GM18868 (cell line): ENCODE data around the gene NRXN3.

Experiments used
- ATAC-seq: cut with Tn5 transposase; IDR thresholded peaks from one replicate; pipeline ENCODE4 v1.9.1; 2021; ENCODE audit warnings: mild to moderate bottlenecking, moderate library complexity; ENCODE audit not compliant: unreplicated experiment

NRXN3 gene

DNA sequence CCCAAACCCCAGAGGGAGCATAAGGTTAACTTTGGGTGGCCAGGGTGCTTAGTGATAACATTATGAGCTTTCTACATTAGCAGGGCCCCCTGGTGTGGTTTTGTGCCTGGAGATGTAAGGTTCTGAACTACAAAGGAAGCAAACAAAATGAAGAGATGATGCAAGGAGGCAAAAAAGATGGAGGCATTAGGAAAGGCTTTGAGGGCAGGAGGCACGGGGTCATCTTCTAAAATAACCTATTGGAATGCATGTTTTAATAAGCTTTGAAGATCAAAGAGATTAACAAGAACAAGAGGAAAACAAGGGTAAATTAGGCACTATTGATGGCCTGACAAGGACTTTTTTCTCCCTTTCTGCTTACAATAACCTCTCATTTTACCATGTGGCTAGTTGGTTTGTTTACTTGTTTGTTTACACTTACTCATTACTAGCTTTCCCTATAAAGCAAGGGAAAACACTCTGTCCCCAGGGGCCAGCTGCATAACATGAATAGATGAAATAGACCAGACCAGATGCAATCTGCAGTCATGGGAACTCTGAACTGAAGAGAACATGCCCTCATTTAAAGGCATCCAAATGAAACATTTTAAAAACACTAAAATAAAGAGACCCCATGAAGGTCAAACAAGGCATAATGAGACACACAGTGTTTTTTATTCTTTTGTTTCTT, 1650.8 kb downstream of the NRXN3 start:
- no peak for ATAC-seq

DNA sequence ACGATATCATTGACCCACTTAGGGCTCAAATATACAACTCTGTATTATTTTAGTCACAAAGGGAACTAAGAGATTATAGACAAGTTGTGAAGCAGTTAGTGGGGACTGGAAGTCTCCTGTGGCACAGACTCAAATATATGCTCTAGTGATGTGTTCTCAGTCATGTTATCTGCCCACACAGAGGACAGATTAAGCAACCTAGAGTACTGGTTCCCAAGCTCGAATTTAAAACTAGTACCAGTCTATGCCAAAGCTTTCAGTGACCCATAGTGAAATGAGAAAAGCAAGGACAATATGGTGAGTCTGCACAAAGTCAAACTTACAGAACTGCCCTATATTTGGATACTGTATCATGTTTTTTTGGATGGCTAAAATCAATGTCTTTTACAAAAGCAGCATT, 1651.9 kb downstream of the NRXN3 start:
- no peak for ATAC-seq

DNA sequence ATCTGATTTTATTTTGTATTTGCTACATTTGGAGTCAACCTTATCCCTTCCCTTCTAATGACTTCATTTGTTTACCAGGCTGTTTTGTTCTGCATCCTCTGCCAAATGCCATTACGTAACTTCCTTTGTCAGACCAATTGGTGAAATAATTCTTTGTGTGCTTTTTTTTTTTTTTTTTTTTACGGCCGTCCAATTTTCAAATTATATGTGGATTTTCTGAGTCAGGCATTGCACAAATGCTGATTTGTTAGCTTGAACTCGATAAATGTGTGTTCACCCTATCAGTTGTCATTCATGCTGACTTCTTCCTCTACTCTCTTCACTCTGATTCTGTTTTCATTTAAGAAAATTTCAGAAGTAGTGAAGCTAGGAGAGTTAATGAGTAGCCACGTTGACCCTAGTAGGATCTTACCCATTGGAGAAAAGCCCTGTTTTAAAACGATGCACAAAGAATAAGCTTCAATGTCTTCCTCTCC, 1654.9 kb downstream of the NRXN3 start:
- no peak for ATAC-seq

DNA sequence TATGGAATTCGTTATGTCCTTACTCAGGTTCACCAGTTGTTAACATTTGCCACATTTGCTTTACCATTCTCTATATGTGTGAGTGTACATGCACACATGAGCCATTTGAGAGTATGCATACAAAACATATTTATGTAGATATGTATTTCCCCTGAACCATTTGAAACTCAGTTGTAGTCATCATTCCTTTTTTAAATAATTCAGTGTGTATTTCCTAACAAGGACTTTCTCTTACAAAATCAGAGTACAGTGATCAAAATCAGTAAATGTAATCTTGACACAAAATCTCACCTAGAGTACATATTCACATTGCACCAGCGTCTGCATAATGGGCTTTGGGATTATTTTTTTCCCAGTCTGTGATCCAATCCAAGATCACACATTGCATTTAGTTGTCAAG, 1656.2 kb downstream of the NRXN3 start:
- ATAC-seq, result no peak

DNA sequence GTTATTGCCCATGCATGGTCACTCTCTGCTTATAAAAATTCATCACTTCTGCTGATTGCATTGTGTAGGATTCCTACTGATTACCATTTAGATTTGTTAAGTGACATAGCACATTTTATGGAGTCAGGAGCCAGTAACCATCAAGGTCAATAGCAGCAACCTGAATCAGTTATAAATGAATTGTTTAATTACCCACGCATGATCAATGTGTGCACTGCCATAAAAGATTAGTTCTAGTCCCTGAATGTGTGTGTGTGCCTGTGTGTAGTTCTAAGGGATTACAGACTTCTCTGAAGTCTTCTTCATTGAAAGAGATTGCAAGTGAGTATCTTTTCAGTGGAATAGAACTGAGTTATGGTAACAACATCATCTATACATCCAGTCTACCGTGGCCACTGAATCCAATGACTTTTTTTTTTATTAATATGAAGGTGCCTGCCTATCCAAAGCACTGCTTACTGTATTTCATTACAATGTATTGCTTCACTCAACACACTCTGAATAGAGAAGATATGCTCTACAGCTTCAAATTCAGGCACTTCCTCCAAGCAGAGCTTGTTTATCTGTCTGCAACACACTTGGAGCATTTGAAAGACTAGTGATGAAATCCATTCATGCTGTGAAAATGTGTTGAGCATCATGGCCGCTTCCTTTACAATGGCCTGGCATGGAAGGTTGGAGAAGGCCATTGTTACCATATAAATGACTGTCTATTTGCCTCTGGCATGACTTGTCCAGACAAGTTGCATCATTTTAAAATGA, 1659.4 kb downstream of the NRXN3 start:
- no peak for ATAC-seq

DNA sequence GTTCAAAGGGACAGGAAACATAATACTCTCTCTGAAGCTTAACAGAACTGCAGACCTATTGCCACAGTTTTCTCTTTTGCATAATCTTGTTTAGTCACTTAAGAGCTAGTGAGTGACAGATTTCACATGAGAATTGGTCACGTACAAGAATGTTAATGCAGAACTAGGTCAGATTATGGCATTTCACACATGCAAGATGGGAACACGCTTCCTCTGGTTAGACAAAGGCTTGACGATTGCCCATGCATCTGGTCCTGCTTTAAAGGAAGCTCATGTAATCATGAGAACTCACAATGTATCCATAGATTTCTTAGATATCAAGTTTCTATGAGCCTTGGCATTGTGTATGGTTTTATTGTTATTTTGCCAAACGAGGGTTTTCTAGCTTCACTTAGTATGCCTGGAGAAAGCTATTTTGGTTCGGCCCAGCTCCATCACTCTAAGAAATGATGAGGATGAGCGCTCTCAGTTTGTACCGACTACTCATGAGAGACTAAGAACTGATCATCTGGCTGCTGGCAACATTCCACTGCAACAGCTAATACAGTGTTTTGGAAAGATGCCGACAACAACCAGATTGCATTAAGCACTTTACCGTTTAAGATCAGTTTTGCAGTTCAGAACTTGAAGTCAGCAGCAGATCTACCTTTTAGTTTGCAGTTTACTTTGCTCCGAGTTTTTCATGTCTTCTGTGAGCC, 1661.2 kb downstream of the NRXN3 start:
- no peak for ATAC-seq

DNA sequence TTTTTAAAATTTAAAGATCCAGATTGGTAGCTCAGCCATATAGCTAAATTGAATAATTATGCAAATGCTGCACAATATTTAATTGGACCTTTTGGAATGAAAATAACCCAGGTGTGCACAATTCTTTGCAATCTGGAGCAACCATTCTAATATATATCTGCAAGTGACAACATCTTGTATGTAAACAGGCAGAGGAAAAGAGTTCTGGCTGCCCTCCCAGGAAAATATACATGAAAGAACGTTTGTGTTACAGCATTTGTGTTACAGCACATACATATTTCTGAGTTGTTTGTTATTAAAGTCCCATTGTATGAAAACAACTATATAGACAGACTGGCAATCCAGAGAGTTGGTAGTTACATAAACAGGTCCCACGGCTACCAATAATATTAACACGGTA, 1663.6 kb downstream of the NRXN3 start:
- no peak for ATAC-seq

DNA sequence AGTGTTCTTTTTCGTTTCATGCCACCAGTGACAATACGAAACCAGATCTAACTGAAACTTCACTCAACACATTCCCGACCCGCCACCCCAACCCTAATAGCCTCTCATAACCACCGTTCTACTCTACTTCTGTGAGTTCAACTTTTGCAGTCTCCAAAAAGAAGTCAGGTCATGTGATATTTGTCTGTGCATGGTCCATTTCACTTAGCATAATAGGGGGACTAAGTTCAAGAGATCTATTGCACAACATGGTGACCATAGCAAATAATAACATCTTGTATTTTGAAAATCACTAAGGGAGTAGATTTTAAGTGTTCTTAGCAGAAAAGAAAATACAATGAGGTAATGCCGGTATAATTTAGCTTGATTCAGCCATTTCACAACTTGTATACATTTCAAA, 1664.7 kb downstream of the NRXN3 start:
- ATAC-seq, result no peak

DNA sequence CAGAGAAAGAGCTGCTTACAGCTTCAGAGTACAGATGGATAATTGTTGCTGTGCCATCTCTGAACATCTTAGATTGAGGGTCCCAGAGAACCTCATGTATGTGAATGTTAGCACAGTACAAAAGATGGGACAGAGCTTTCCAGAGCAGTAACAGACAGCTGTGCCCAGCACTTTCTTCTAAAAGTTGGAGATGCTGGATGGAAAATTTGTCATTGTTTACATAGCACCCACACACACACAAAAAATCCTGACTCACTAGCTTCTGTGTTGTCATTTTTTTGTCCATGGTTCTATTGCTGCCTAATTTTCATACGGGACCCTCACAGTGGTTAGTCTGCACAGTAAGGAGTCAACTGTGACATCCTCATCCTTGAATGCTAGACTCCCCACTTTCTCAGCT, 1666.4 kb downstream of the NRXN3 start:
- ATAC-seq, result no peak

DNA sequence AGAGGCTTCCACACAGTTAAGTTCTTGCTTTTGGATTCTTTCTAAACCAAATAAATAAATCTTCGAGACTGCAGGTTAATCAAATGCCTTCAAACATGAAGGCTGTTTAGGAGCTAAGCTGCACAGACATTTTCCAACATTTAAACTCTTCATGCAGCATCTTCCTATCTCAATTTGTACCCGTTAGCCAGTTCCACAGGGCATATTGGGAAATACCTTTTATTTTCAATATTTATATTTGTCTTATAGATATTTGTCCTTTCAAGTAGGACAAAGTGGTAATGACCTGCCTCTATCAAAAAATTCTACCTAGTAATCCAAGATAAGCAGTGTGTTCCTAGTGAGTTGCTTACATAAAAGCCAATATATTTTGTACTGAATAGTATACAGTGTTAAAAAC, 1667.5 kb downstream of the NRXN3 start:
- no peak for ATAC-seq

DNA sequence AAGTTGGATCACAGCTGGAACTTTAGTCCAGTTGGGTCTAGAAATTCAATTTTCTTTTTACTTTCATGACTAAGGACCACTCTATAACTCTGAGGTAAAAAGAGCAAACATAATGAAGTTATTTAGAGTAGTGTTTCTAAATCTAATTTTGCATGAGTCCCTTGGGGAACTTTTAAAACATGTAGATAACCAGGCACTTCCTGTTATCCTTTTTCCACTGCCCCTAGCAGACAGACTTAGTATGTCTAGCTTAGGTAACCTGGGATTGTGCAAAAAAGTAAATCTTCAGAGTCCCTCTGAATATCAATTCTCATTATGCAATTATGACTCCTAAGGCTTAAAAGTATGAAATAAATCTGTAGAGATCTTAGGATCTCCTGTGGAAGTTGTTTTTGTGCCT, 1669.9 kb downstream of the NRXN3 start:
- no peak for ATAC-seq

DNA sequence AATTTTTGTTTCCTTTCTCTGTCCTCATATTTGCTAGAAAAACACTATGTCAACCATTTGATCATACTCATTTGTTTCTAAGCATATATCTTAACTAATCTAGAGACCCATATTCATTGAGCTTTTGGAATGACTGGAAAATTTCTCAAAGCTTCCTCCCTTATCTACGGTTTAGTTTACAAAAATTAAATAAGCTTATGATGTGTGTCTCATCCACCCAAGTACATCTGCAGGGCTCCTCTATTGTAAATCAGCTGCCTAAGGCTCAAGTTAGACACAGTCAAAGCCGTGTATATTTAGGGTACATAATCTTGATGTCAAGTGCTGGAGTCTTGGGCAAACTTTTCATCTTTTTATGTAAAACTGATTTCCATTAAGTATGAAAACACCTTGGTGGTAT, 1670.7 kb downstream of the NRXN3 start:
- no peak for ATAC-seq

DNA sequence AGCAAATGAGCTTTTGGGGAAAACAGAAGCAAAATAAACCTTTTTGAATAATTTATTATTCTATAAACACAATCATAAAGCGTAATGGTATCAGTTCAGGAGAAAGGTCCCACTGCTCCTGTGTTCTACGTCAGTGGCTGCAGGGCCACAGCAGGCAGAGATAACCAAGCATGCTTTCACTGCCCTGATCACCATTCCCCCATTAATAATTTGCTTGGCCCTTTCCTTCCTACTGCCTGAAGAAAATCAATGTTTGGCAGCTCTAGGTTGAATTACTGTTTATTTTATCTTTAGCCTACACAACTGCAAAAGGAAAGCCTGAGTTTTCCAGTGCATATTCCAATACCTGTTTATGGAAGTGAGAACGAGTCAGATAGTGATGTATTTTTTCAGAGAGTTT, 1671.3 kb downstream of the NRXN3 start:
- ATAC-seq, result no peak

DNA sequence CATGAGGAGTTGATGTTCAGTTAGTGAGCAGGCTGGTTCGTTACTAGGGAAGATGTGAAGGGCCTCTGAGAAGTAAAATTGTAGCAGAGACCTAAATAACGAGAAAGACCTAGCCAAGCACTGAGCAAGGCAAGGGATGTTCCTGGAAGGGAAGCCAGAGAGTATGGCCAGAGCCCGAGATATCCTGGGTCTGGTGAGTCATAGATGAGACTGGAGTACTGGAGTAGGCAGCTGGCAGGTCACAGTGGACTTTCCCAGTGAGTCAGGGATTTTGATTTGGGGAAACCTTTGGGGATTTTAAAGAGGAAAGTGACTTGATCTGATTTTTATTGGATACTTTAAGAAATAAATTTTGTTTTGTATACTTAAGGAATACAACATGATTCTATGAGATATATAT, 1672.1 kb downstream of the NRXN3 start:
- ATAC-seq, result no peak

DNA sequence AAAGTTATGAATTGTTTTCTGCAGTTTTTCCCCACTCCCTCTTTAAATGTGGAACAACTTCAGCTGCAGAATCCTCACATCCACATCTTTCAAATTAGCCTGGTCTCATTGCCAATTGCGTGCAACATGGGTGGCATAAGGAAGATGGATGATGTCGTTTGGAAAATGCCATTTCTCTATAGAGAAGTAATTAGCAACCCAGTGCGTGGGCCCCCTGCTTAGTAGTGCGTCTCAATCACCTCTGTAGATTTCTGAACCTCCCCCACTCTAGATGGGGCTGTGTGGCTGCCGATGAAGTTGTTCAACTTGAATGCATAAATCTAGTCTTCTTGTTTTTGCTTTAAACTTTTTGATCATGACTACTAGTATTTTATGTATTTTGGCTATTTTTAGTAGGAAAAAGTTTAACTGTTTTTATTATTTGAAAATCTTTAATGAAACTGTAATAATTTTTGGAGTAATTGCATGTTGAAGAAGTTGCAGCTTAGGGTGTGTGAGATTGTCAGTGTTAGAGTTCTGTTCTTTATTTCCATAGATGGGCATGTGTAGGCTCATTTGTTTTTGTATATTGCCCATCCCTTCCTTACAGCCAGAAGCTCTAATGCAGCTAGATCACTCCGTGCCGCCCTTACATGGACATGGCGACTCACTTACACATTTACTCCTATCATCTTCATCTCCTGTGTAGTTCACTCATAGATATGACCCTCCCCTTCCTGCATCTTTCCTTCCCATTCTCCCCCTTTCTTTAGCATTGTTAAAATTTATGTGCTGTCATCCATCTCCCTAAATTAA, 1683.0 kb downstream of the NRXN3 start:
- no peak for ATAC-seq

DNA sequence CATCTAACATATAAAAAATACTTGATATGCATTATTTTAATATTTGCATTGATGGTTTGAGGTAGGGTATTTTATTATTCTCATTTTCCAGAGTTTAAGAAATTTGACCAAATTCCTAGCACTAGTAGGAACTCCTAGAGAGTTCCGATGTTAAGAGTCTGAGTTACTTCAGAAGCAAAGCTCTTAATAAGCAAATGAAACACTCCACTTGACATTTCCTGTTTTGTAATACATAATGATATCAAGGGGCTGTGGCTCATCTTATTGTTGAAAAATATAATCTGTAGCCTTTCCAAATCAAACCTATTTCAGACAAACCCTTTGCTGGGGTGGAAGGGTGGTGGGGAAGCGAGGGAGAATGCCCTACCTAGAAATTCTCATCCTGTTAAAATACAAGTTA, 1685.6 kb downstream of the NRXN3 start:
- ATAC-seq, result no peak

DNA sequence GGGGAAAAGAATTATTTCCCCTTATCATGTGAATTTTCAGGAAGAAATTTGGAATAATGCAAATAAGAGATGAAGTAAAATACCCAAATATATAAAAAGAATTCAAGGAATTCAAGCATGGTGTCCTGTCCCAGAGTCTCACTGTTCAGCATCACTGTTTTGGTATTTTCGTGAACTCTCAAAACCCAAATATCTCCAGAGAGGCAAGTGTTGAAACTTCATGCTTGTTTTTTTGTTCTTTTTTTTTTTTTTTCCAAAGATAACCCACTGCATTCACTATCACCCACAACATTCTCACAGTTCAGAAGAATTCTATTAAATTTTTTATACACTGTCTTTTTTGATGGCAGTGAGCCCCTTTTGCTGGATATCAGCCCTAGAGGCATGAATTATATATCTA, 1686.2 kb downstream of the NRXN3 start:
- ATAC-seq, result no peak

DNA sequence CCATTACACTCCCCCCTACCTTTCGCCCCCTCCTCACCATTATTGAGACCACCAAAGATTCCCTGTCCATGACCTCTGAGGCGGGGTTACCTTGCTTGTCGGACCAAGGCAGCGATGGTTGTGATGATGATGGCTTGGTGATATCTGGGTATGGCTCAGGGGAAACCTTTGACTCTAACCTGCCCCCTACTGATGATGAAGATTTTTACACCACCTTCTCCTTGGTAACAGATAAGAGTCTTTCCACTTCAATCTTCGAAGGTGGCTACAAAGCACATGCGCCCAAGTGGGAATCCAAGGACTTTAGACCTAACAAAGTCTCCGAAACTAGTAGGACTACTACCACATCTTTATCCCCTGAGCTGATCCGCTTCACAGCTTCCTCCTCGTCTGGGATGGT, 1690.9 kb downstream of the NRXN3 start:
- ATAC-seq, result no peak

DNA sequence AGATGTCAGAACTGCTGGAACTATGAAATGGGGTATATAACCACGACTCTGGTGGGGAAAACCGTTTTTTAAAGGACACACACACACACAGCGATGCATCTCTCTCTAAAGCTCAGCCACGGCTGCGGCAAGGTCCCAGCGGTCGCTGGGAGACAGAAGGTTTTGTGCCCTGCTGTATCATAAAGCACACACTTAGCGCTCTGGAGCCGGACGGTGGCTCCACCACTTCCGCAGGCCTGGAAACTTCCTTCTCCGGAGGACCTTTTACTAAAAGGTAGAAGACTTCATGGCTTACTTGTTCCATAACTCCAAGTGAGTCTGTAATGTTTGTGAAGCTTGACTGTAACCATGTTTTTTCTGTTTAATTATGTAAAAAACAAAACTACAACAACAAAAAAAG, 1691.9 kb downstream of the NRXN3 start:
- no peak for ATAC-seq

DNA sequence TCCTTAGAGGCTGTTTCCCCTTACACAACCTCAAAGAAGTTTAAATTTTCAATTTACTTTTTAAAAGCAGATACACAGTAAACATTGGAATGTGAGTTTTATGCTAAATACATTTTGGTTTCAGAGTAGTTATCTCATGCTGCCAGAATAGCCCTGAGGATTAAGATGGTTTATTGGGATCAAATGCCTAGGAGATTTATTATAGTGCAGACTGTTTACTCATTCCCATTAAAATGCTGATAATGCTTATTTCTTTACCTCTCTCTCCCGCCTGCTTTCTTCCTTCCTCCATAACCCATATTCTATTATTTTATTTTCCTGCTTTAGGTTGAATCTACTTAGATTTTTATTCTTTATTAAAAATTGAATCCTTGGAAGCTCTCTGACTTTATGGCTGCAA, 1701.0 kb downstream of the NRXN3 start:
- no peak for ATAC-seq

DNA sequence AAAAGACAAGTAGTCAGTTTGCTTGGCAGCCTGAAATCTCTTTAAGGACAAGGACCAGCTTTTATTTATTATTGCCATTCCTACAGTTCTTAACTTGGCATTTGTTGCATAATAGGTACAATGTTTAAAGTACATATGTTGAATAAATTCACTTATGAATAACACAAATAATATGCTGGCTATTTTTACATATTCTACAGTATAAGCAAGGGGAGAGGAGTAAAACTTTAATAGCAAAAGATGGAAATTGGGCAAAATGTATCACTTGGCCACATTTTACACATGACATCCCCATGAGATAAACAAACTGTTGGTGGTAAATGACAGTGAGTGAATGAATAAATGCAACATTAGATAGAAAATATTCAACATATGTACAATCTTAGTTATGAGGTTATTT, 1708.1 kb downstream of the NRXN3 start:
- ATAC-seq, result no peak
